MM.1S (cell line): ENCODE data around the gene SNX21.
"Not testable (repeated sequence)": the region's sequence is repeated elsewhere in the genome, so short reads cannot be mapped to it uniquely, and the experiment has no call there.

Experiments
- CTCF ChIP-seq: fragments of 300-600 bp; sonication (generic); IDR thresholded peaks from 2 replicates; pipeline ENCODE4 v1.5.1; 2016; ENCODE audit warnings: antibody characterized with exemption, low read length, mixed read lengths
- EZH2 ChIP-seq: fragments of 300-600 bp; sonication (generic); optimal IDR thresholded peaks from 2 replicates; pipeline ENCODE3; 2017; ENCODE audit warnings: low read depth, mild to moderate bottlenecking, antibody characterized with exemption, low read length, mixed read lengths
- EZH2phosphoT487 ChIP-seq: fragments of 300-600 bp; sonication (generic); IDR thresholded peaks from 2 replicates; pipeline ENCODE4 v1.6.1; 2018; ENCODE audit warnings: antibody characterized with exemption, low read length

GRCh38 chr20:45797510-45797909 lies 36.1 kb upstream of the SNX21 start:
- TF ChIP-seq CTCF, EZH2phosphoT487, EZH2: not testable (repeated sequence)
